ENCODE data around the gene ASRGL1.

ASRGL1 gene

GRCh38 chr11:62400760-62401159, 63.5 kb downstream of the ASRGL1 start:
- TF ChIP-seq CTCF (conservative IDR thresholded peaks at IDR 0.05; ENCODE audit: low read length) (no peak), EZH2phosphoT487 (IDR thresholded peaks at IDR 0.05; ENCODE audit: borderline replicate concordance) (no peak)
- H3K4me2 ChIP-seq (ENCODE audit: low read depth, low read length, poor library complexity, severe bottlenecking): no peak overlapping the region

GRCh38 chr11:62401356-62401755, 64.1 kb downstream of the ASRGL1 start:
- Histone ChIP-seq H3K4me1 (ENCODE audit: insufficient read depth, low read length, poor library complexity, severe bottlenecking) (no peaks in the 10 kb centered on the region), H4K20me1 (ENCODE audit: insufficient read depth, low read length, poor library complexity, severe bottlenecking) (no peaks in the 10 kb centered on the region), H3F3A (ENCODE audit: low read depth) (no peaks in the 10 kb centered on the region), H3K27me3 (ENCODE audit: insufficient read depth, low read length, poor library complexity, severe bottlenecking) (no peaks in the 10 kb centered on the region), H2AFZ (ENCODE audit: low read length) (no peak overlapping the region), H3K9me2 (replicated peaks; ENCODE audit: low read depth, low read length) (no peaks in the 10 kb centered on the region), H3K79me2 (ENCODE audit: insufficient read depth, low read length) (no peaks in the 10 kb centered on the region), H3K9me3 (ENCODE audit: insufficient read depth, low read depth, low read length) (no peaks in the 10 kb centered on the region), H3K9ac (ENCODE audit: low read depth, low read length, poor library complexity, severe bottlenecking) (no peak overlapping the region), H3K4me3 (ENCODE audit: low read length, poor library complexity, severe bottlenecking) (no peak overlapping the region), H3K4me2 (ENCODE audit: low read depth, low read length, poor library complexity, severe bottlenecking) (no peak overlapping the region), H3K36me3 (ENCODE audit: insufficient read depth, low read length) (no peaks in the 10 kb centered on the region)
- TF ChIP-seq CTCF (conservative IDR thresholded peaks at IDR 0.05; ENCODE audit: low read length) (no peak), EZH2phosphoT487 (IDR thresholded peaks at IDR 0.05; ENCODE audit: borderline replicate concordance) (no peak)

More at GRCh38 chr11:62400760-62401159, 63.5 kb downstream of the ASRGL1 start:
- no peak overlapping the region for H2AFZ ChIP-seq (ENCODE audit: low read length)
- H3K9me3 ChIP-seq (ENCODE audit: insufficient read depth, low read depth, low read length): no peaks in the 10 kb centered on the region
- no peaks in the 10 kb centered on the region for H3K79me2 ChIP-seq (ENCODE audit: insufficient read depth, low read length)
- H3K9ac ChIP-seq (ENCODE audit: low read depth, low read length, poor library complexity, severe bottlenecking): no peak overlapping the region
- no peak overlapping the region for H3K4me3 ChIP-seq (ENCODE audit: low read length, poor library complexity, severe bottlenecking)
- H3K9me2 ChIP-seq (replicated peaks; ENCODE audit: low read depth, low read length): no peaks in the 10 kb centered on the region
- no peaks in the 10 kb centered on the region for H3F3A ChIP-seq (ENCODE audit: low read depth)
- H3K36me3 ChIP-seq (ENCODE audit: insufficient read depth, low read length): no peaks in the 10 kb centered on the region
- H3K4me1 ChIP-seq (ENCODE audit: insufficient read depth, low read length, poor library complexity, severe bottlenecking): no peaks in the 10 kb centered on the region
- H4K20me1 ChIP-seq (ENCODE audit: insufficient read depth, low read length, poor library complexity, severe bottlenecking): no peaks in the 10 kb centered on the region
- no peaks in the 10 kb centered on the region for H3K27me3 ChIP-seq (ENCODE audit: insufficient read depth, low read length, poor library complexity, severe bottlenecking)

GRCh38 chr11:62401811-62402210, 64.6 kb downstream of the ASRGL1 start:
- no peak for TF ChIP-seq CTCF (conservative IDR thresholded peaks at IDR 0.05; ENCODE audit: low read length)
- TF ChIP-seq EZH2phosphoT487 (IDR thresholded peaks at IDR 0.05; ENCODE audit: borderline replicate concordance): no peak
- H3K9ac ChIP-seq (ENCODE audit: low read depth, low read length, poor library complexity, severe bottlenecking): no peak overlapping the region
- H3K36me3 ChIP-seq (ENCODE audit: insufficient read depth, low read length): no peaks in the 10 kb centered on the region

More at GRCh38 chr11:62401811-62402210, 64.6 kb downstream of the ASRGL1 start:
- H3K4me1 ChIP-seq (ENCODE audit: insufficient read depth, low read length, poor library complexity, severe bottlenecking): no peaks in the 10 kb centered on the region
- no peak overlapping the region; the same call in 1 of the 2 replicates for H2AFZ ChIP-seq (ENCODE audit: low read length)
- no peak overlapping the region for H3K4me2 ChIP-seq (ENCODE audit: low read depth, low read length, poor library complexity, severe bottlenecking)
- no peak overlapping the region for H3K4me3 ChIP-seq (ENCODE audit: low read length, poor library complexity, severe bottlenecking)
- H3K27me3 ChIP-seq (ENCODE audit: insufficient read depth, low read length, poor library complexity, severe bottlenecking): no peaks in the 10 kb centered on the region
- no peaks in the 10 kb centered on the region for H4K20me1 ChIP-seq (ENCODE audit: insufficient read depth, low read length, poor library complexity, severe bottlenecking)
- no peaks in the 10 kb centered on the region for H3F3A ChIP-seq (ENCODE audit: low read depth)
- H3K9me2 ChIP-seq (replicated peaks; ENCODE audit: low read depth, low read length): no peaks in the 10 kb centered on the region
- no peaks in the 10 kb centered on the region for H3K79me2 ChIP-seq (ENCODE audit: insufficient read depth, low read length)
- no peaks in the 10 kb centered on the region for H3K9me3 ChIP-seq (ENCODE audit: insufficient read depth, low read depth, low read length)
